HAP-1 (cell line): ENCODE results near the gene PLEKHG5.

ENCODE experiments used
- DNase-seq, 2 experiments: peaks; one replicate each; pipeline ENCODE4 v3.0.0-alpha.2; 2016 to 2020; ENCODE audit warnings: low spot score in 2 of 2
- H3K27me3 ChIP-seq: fragments of 250-450 bp; sonication (Bioruptor Pico); 2 replicates; pipeline ENCODE4 v1.5.1; 2020; ENCODE audit warnings: low read depth, mild to moderate bottlenecking, moderate library complexity
- H3K36me3 ChIP-seq: fragments of 250-450 bp; sonication (Bioruptor Pico); replicated peaks from 2 replicates; pipeline ENCODE4 v1.5.1; 2020; ENCODE audit warnings: mild to moderate bottlenecking
- H3K4me1 ChIP-seq: fragments of 250-450 bp; sonication (Bioruptor Pico); 2 replicates; pipeline ENCODE4 v1.5.1; 2020; ENCODE audit warnings: mild to moderate bottlenecking
- H3K4me3 ChIP-seq: fragments of 250-450 bp; sonication (Bioruptor Pico); 2 replicates; pipeline ENCODE4 v1.5.1; 2020; ENCODE audit warnings: mild to moderate bottlenecking, moderate library complexity
- H3K9me3 ChIP-seq: fragments of 250-450 bp; sonication (Bioruptor Pico); 2 replicates; pipeline ENCODE4 v1.5.1; 2020; ENCODE audit warnings: mild to moderate bottlenecking, moderate library complexity
- in situ Hi-C: fragments of 300-500 bp; cut with MboI; formaldehyde crosslinking; loops from 3 replicates; pipeline ENCODE4 v1.14.3; 2020; ENCODE audit warnings: low sequenced_read_pairs, inconsistent platforms, mixed read lengths

PLEKHG5 gene

GRCh38 chr1:6507037-6507428, 15.6 kb upstream of the PLEKHG5 start:
- H3K4me3 ChIP-seq, result no peak overlapping the region
- in situ Hi-C loops, result no loop called here
- no peaks in the 10 kb centered on the region for H3K27me3 ChIP-seq
- no peak for DNase-seq
- no peaks in the 10 kb centered on the region for H3K4me1 ChIP-seq
- H3K36me3 ChIP-seq, result no peaks in the 10 kb centered on the region
- H3K9me3 ChIP-seq, result no peaks in the 10 kb centered on the region

- Histone ChIP-seq H3K27me3 (no peaks in the 10 kb centered on the region), H3K4me3 (no peak overlapping the region), H3K36me3 (no peaks in the 10 kb centered on the region), H3K9me3 (no peaks in the 10 kb centered on the region), H3K4me1 (no peaks in the 10 kb centered on the region)
- in situ Hi-C loops, result no loop called here
- DNase-seq, result no peak
Observed at GRCh38 chr1:6506210-6507036, 15.0 kb upstream of the PLEKHG5 start.

GRCh38 chr1:6505367-6506209, 14.1 kb upstream of the PLEKHG5 start:
- DNase-seq, result no peak
- in situ Hi-C loops, result no loop called here
- no peaks in the 10 kb centered on the region for H3K27me3 ChIP-seq
- no peaks in the 10 kb centered on the region for H3K36me3 ChIP-seq
- H3K4me3 ChIP-seq, result no peak overlapping the region
- H3K4me1 ChIP-seq, result no peaks in the 10 kb centered on the region
- H3K9me3 ChIP-seq, result no peaks in the 10 kb centered on the region

- Histone ChIP-seq H3K36me3 (no peaks in the 10 kb centered on the region), H3K27me3 (no peaks in the 10 kb centered on the region), H3K4me1 (no peaks in the 10 kb centered on the region), H3K9me3 (no peaks in the 10 kb centered on the region), H3K4me3 (no peak overlapping the region)
- in situ Hi-C loops, result no loop called here
- no peak for DNase-seq
Observed at GRCh38 chr1:6504887-6505286, 13.4 kb upstream of the PLEKHG5 start.

GRCh38 chr1:6503884-6504602, 12.6 kb upstream of the PLEKHG5 start:
- DNase-seq, result no peak
- in situ Hi-C loops, result no loop called here
- Histone ChIP-seq H3K4me3 (no peak overlapping the region), H3K36me3 (no peaks in the 10 kb centered on the region), H3K9me3 (no peaks in the 10 kb centered on the region), H3K27me3 (no peaks in the 10 kb centered on the region), H3K4me1 (no peaks in the 10 kb centered on the region)

- in situ Hi-C loops, result no loop called here
- Histone ChIP-seq H3K9me3 (no peaks in the 10 kb centered on the region), H3K4me3 (no peak overlapping the region), H3K4me1 (no peaks in the 10 kb centered on the region), H3K36me3 (no peaks in the 10 kb centered on the region), H3K27me3 (no peaks in the 10 kb centered on the region)
- no peak for DNase-seq
Observed at GRCh38 chr1:6502000-6502891, 10.8 kb upstream of the PLEKHG5 start.

GRCh38 chr1:6501279-6501813, 9.9 kb upstream of the PLEKHG5 start:
- DNase-seq, result no peak
- H3K36me3 ChIP-seq, result no peaks in the 10 kb centered on the region
- H3K4me1 ChIP-seq, result 0 out of 2 replicates have a peak, but pooled peaks cover 4% of the 10 kb centered on the region
- H3K27me3 ChIP-seq, result no peaks in the 10 kb centered on the region
- no peak overlapping the region for H3K4me3 ChIP-seq
- no peaks in the 10 kb centered on the region for H3K9me3 ChIP-seq
- in situ Hi-C loops, result no loop called here

- DNase-seq, result no peak
- in situ Hi-C loops, result no loop called here
- Histone ChIP-seq H3K27me3 (no peaks in the 10 kb centered on the region), H3K4me1 (peaks cover 9% of the 10 kb centered on the region), H3K36me3 (no peaks in the 10 kb centered on the region), H3K9me3 (no peaks in the 10 kb centered on the region), H3K4me3 (no peak overlapping the region)
Observed at GRCh38 chr1:6500544-6501278, 9.2 kb upstream of the PLEKHG5 start.

GRCh38 chr1:6499296-6499695, 7.8 kb upstream of the PLEKHG5 start:
- Histone ChIP-seq H3K4me3 (no peak overlapping the region), H3K36me3 (no peaks in the 10 kb centered on the region), H3K9me3 (no peaks in the 10 kb centered on the region), H3K4me1 (peaks cover 10% of the 10 kb centered on the region), H3K27me3 (no peaks in the 10 kb centered on the region)
- DNase-seq, result no peak
- in situ Hi-C loops, result no loop called here

- Histone ChIP-seq H3K4me3 (no peak overlapping the region), H3K4me1 (peaks cover 10% of the 10 kb centered on the region), H3K27me3 (no peaks in the 10 kb centered on the region), H3K36me3 (no peaks in the 10 kb centered on the region), H3K9me3 (no peaks in the 10 kb centered on the region)
- no peak for DNase-seq
- in situ Hi-C loops, result no loop called here
Observed at GRCh38 chr1:6498576-6499111, 7.2 kb upstream of the PLEKHG5 start.

- Histone ChIP-seq H3K4me3 (peak overlapping the region; percentile 50), H3K36me3 (no peaks in the 10 kb centered on the region), H3K4me1 (peaks cover 10% of the 10 kb centered on the region), H3K9me3 (no peaks in the 10 kb centered on the region), H3K27me3 (no peaks in the 10 kb centered on the region)
- no peak for DNase-seq
- in situ Hi-C loops, result no loop called here
Observed at GRCh38 chr1:6497867-6498575, 6.6 kb upstream of the PLEKHG5 start.
